OCI-LY1 (cell line): Measurements from ENCODE around the gene ZNF440.
"Not testable (repeated sequence)": the region's sequence is repeated elsewhere in the genome, so short reads cannot be mapped to it uniquely, and the experiment has no call there.

Experiments
- H2AFZ ChIP-seq: fragments of 200-600 bp; sonication (generic), shearing (Covaris generic); 2 replicates; pipeline ENCODE4 v1.6.0; 2014; ENCODE audit warnings: antibody characterized with exemption, mild to moderate bottlenecking, low read length
- H3F3A ChIP-seq: fragments of 200-600 bp; sonication (generic), shearing (Covaris generic); 2 replicates; pipeline ENCODE4 v1.6.0; 2014; ENCODE audit warnings: mild to moderate bottlenecking, antibody characterized with exemption, low read length, moderate library complexity; ENCODE audit not compliant: insufficient read depth
- H3K27ac ChIP-seq: fragments of 200-600 bp; sonication (generic); 2 replicates; pipeline ENCODE4 v1.5.1; 2014; ENCODE audit warnings: low read length, mixed run types, mild to moderate bottlenecking, low read depth; ENCODE audit not compliant: poor library complexity, severe bottlenecking
- H3K27me3 ChIP-seq: fragments of 200-600 bp; sonication (generic); 2 replicates; pipeline ENCODE4 v1.6.0; 2014; ENCODE audit warnings: antibody characterized with exemption, mild to moderate bottlenecking, low read length, moderate library complexity; ENCODE audit not compliant: insufficient read depth
- H3K36me3 ChIP-seq: fragments of 200-600 bp; sonication (generic); 2 replicates; pipeline ENCODE4 v1.6.1; 2014; ENCODE audit warnings: mild to moderate bottlenecking, antibody characterized with exemption, low read length, moderate library complexity, mixed read lengths; ENCODE audit not compliant: insufficient read depth
- H3K4me1 ChIP-seq: fragments of 200-600 bp; sonication (generic); 2 replicates; pipeline ENCODE4 v1.5.1; 2014; ENCODE audit warnings: mild to moderate bottlenecking, low read length, moderate library complexity; ENCODE audit not compliant: insufficient read depth, severe bottlenecking
- H3K4me2 ChIP-seq: fragments of 200-600 bp; sonication (generic), shearing (Covaris generic); 2 replicates; pipeline ENCODE4 v1.6.1; 2014; ENCODE audit warnings: low read length
- H3K4me3 ChIP-seq: fragments of 200-600 bp; sonication (generic); 2 replicates; pipeline ENCODE4 v1.5.1; 2014; ENCODE audit warnings: low read length, low read depth, mild to moderate bottlenecking, mixed read lengths; ENCODE audit not compliant: poor library complexity, severe bottlenecking
- H3K79me2 ChIP-seq: fragments of 200-600 bp; shearing (Covaris generic); 2 replicates; pipeline ENCODE4 v1.6.1; 2016; ENCODE audit warnings: mixed run types, low read length, mixed read lengths; ENCODE audit not compliant: insufficient read depth
- H3K9ac ChIP-seq: fragments of 200-600 bp; sonication (generic), shearing (Covaris generic); 2 replicates; pipeline ENCODE4 v1.6.1; 2014; ENCODE audit warnings: mild to moderate bottlenecking, low read length, mixed read lengths
- H3K9me2 ChIP-seq: fragments of 200-600 bp; sonication (generic), shearing (Covaris generic); 2 replicates; pipeline ENCODE4 v1.6.1; 2014; ENCODE audit warnings: low read depth, mild to moderate bottlenecking, low read length, mixed read lengths
- H3K9me3 ChIP-seq: fragments of 200-600 bp; shearing (Covaris generic); 2 replicates; pipeline ENCODE4 v1.6.1; 2014; ENCODE audit warnings: low read length, mixed read lengths
- H4K20me1 ChIP-seq: fragments of 200-600 bp; sonication (generic), shearing (Covaris generic); 2 replicates; pipeline ENCODE4 v1.6.0; 2016; ENCODE audit warnings: mild to moderate bottlenecking, low read length; ENCODE audit not compliant: insufficient read depth
- CTCF ChIP-seq: fragments of 200-600 bp; sonication (generic), shearing (Covaris generic); IDR thresholded peaks from 2 replicates; pipeline ENCODE4 v1.5.1; 2017; ENCODE audit warnings: mild to moderate bottlenecking, antibody characterized with exemption, low read length, moderate library complexity, mixed read lengths
- EZH2 ChIP-seq: fragments of 200-600 bp; sonication (generic), shearing (Covaris generic); IDR thresholded peaks from 2 replicates; pipeline ENCODE4 v1.8.0; 2017; ENCODE audit warnings: borderline replicate concordance, mixed run types, mild to moderate bottlenecking, antibody characterized with exemption, low read length, moderate library complexity, mixed read lengths

Gene ZNF440

GRCh38 chr19:11848200-11848593 lies 34.1 kb downstream of the ZNF440 start:
- peaks cover 4% of the 10 kb centered on the region; the same call in 1 of the 2 replicates for H3K79me2 ChIP-seq
- peak overlapping the region; percentile 75 for H3K27ac ChIP-seq
- no peaks in the 10 kb centered on the region for H3K9me2 ChIP-seq
- H3K9me3 ChIP-seq: no peaks in the 10 kb centered on the region; the same call in 1 of the 2 replicates
- H3F3A ChIP-seq: no peaks in the 10 kb centered on the region
- TF ChIP-seq CTCF (no peak), EZH2 (no peak)
- H2AFZ ChIP-seq: peak overlapping the region; percentile 68; the same call in 1 of the 2 replicates
- peak overlapping the region; percentile 36; the same call in 1 of the 2 replicates for H3K9ac ChIP-seq
- H3K27me3 ChIP-seq: no peaks in the 10 kb centered on the region; the same call in 1 of the 2 replicates
- H3K4me3 ChIP-seq: peak overlapping the region; percentile 77
- H3K36me3 ChIP-seq: peaks cover 31% of the 10 kb centered on the region
- H3K4me2 ChIP-seq: peak overlapping the region; percentile 73
- H4K20me1 ChIP-seq: no peaks in the 10 kb centered on the region
- peaks cover 16% of the 10 kb centered on the region for H3K4me1 ChIP-seq

DNA sequence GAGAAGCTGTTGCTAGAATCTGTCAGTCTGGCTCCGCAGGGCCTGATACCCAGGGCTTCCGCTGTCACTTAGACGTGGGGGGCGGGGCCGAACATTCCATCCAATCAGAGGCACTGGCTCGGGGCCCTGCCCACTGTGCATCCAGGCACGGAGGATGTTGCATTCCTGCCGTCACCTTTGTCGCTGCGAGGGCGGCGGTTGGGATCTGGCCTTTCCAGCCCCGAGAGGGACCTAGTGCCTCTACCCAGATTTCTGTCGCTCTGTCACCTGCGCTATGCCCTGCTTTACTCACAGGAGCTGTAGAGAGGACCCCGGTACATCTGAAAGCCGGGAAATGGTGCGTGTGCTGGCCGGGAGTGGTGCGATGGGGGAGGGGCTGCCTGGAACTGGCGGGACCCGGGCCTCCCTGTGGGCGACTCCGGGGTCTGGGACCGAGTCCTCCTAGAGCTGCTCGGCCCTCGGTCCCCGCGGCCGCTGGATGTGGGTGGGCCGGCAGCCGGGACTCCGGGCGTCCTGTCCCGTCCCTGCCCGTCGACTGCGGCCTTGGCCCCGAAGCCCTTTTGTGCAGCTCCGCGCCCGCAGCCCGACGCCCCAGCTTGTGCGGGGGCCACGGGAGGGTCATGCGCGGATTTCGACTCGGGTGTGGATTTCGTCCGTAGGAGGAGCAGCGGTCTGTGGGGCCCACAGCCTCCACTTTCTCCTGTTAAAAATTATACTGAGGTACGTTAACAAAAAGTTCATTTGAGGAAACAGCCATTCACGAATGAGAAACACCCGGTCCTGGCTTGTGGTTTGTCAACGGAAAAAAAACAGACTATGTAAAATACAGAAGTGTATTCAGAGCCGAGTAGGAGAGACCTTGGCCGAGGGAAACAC lies 34.8 kb downstream of the ZNF440 start, which contains the start of gene ZNF439:
ZNF439 (plus strand) TSS at position 133 of the 876 bp plus-strand sequence; CDS start at position 275, 142 bp downstream.
- H3K9me3 ChIP-seq: peaks cover 3% of the 10 kb centered on the region; the same call in 1 of the 2 replicates
- H3K79me2 ChIP-seq: peaks cover 4% of the 10 kb centered on the region; the same call in 1 of the 2 replicates
- H3K4me3 ChIP-seq: peak within 1 kb of the TSS; percentile 77
- peak within 1 kb of the TSS; percentile 73 for H3K4me2 ChIP-seq
- TF ChIP-seq CTCF: no peak
- H3K27me3 ChIP-seq: no peaks in the 10 kb centered on the region; the same call in 1 of the 2 replicates
- no peaks in the 10 kb centered on the region for H4K20me1 ChIP-seq
- peak within 1 kb of the TSS; percentile 75 for H3K27ac ChIP-seq
- H3K9ac ChIP-seq: peak within 1 kb of the TSS; percentile 74
- H3K36me3 ChIP-seq: peaks cover 37% of the 10 kb centered on the region
- no peaks in the 10 kb centered on the region for H3K9me2 ChIP-seq
- H3F3A ChIP-seq: no peaks in the 10 kb centered on the region
- peak within 1 kb of the TSS; percentile 68; the same call in 1 of the 2 replicates for H2AFZ ChIP-seq
- peaks cover 16% of the 10 kb centered on the region for H3K4me1 ChIP-seq

DNA sequence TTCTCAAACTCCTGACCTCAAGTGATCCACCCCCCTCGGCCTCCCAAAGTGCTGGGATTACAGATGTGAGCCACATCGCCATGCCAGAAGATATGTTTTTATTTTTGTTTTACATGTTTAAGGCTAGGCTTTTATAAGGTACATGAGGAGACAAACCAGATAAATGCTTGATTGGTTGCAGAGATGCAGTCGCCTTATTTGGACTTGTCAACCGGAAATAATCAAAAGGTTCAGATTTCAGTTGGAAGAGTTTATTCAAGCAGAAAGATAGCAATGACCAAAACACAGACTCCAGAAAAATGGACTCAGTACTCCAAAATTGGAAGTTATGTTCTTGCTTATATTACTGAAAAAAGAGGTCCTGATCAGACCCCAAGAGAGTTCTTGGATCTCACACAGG lies 36.2 kb downstream of the ZNF440 start:
- Histone ChIP-seq H3K4me3 (peak overlapping the region; percentile 77), H3K4me2 (peak overlapping the region; percentile 73), H3K36me3 (peaks cover 50% of the 10 kb centered on the region), H3K27ac (peak overlapping the region; percentile 75), H3K4me1 (peaks cover 16% of the 10 kb centered on the region)
- not testable (repeated sequence) for H2AFZ ChIP-seq, H3K9ac ChIP-seq, H3K27me3 ChIP-seq, H4K20me1 ChIP-seq, H3F3A ChIP-seq, H3K9me2 ChIP-seq, H3K79me2 ChIP-seq, H3K9me3 ChIP-seq
